ENCODE results near the gene MEGF9. TPM values are rescaled to one million over a fixed set of nuclear protein-coding genes. Genes with fewer than 3 reads are reported as not detected.

The MEGF9 gene
- total RNA-seq, 5 donors from 2014 or later (not counting 1 experiment from before 2014, with no cell fraction given) = 10.4 to 15.5 (median 11.3) TPM

DNA sequence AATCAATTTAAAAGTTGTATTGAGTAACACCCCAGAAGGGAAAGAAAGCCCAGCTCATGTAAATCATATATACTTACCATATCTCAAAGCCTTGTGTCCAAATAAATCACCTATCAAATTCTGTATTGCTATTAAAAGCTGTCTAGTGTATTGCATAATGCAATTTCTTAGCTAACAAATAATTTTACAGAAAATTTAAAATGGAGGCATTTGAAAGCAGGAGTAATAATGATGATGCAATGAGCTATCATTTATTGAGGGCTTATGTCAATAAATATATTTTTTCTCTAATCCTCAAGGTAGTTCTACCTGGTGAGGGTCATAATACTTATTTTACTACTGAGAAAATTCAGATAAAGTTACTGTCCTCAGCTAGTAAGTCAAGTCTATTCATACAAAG lies 91.5 kb downstream of the MEGF9 start:
- H3K9me3 Mint-ChIP-seq = no peaks in the 10 kb centered on the region
- no peaks in the 10 kb centered on the region for H3K27me3 Mint-ChIP-seq
- CTCF ChIA-PET = interaction anchor here (0.6 to 1.0 kb wide), 4 partner anchors 9 to 1610 kb away, joined by 3 to 5 read pairs (median 4); no protein-coding TSS in a partner anchor

GRCh38 chr9:120621941-120622340 lies 92.3 kb downstream of the MEGF9 start:
- H3K9me3 ChIP-seq = no peaks in the 10 kb centered on the region
- WGBS (ENCODE audit: insufficient coverage) = no CpG with 5 or more reads among the region's 1 CpG
- Mint-ChIP-seq H3K4me1 (peaks cover 4 to 17% (median 8%) of the 10 kb centered on the region in 3 donors), H3K4me3 (no peak overlapping the region), H3K27me3 (no peaks in the 10 kb centered on the region), H3K9me3 (no peaks in the 10 kb centered on the region), H3K27ac (no peak overlapping the region), H3K36me3 (peaks cover 15% of the 10 kb centered on the region)
- no peak overlapping the region for H3K27ac ChIP-seq (ENCODE audit: low read length)
- H3K4me1 ChIP-seq (ENCODE audit: control insufficient read depth in 1 of 2, extremely low read depth in 1 of 2, insufficient read depth in 2 of 2, low read length in 2 of 2) = no peaks in the 10 kb centered on the region
- no peaks in the 10 kb centered on the region for H3K27me3 ChIP-seq (replicated peaks in 1 of 2; ENCODE audit: control insufficient read depth in 2 of 2, extremely low read depth in 1 of 2, insufficient read depth in 2 of 2, low read length in 1 of 2)
- H3K4me3 ChIP-seq (ENCODE audit: control insufficient read depth in 1 of 2, extremely low read depth in 1 of 2, low read length in 1 of 2) = no peak overlapping the region
- ATAC-seq (replicated peaks in 1 of 4) (no peak), DNase-seq (no peak)
- POLR2A ChIA-PET = no interaction called here
- peaks cover 0 to 8% of the 10 kb centered on the region in 2 donors for H3K36me3 ChIP-seq (ENCODE audit: control insufficient read depth in 2 of 2, extremely low read depth in 1 of 2, insufficient read depth in 1 of 2, low read length in 1 of 2)
- CTCF ChIA-PET = no interaction called here

More for the DNA sequence above, 91.5 kb downstream of the MEGF9 start:
- Histone ChIP-seq H3K27ac (ENCODE audit: low read length) (no peak overlapping the region), H3K4me3 (ENCODE audit: control insufficient read depth in 1 of 2, extremely low read depth in 1 of 2, low read length in 1 of 2) (no peak overlapping the region), H3K4me1 (ENCODE audit: control insufficient read depth in 1 of 2, extremely low read depth in 1 of 2, insufficient read depth in 2 of 2, low read length in 2 of 2) (no peaks in the 10 kb centered on the region), H3K27me3 (replicated peaks in 1 of 2; ENCODE audit: control insufficient read depth in 2 of 2, extremely low read depth in 1 of 2, insufficient read depth in 2 of 2, low read length in 1 of 2) (no peaks in the 10 kb centered on the region), H3K36me3 (ENCODE audit: control insufficient read depth in 2 of 2, extremely low read depth in 1 of 2, insufficient read depth in 1 of 2, low read length in 1 of 2) (peaks cover 0 to 8% of the 10 kb centered on the region in 2 donors), H3K9me3 (no peaks in the 10 kb centered on the region)
- Mint-ChIP-seq H3K4me1 (peaks cover 4 to 9% (median 8%) of the 10 kb centered on the region in 3 donors), H3K36me3 (peaks cover 12% of the 10 kb centered on the region), H3K27ac (peak overlapping the region in 1 of 2 donors; percentile 6), H3K4me3 (no peak overlapping the region)
- POLR2A ChIA-PET = interaction anchor here in 1 of 2 donors (0.6 kb wide), 1 partner anchor 444 kb away, joined by 3 read pairs; no protein-coding TSS in a partner anchor
- no peak for DNase-seq
- ATAC-seq (replicated peaks in 1 of 4) = no peak

GRCh38 chr9:120619751-120620655 lies 94.3 kb downstream of the MEGF9 start:
- CTCF ChIA-PET = interaction anchor here in 1 of 2 donors (0.6 to 1.2 kb wide), 8 partner anchors 8 to 456 kb away, joined by 3 to 5 read pairs (median 4); no protein-coding TSS in a partner anchor

DNA sequence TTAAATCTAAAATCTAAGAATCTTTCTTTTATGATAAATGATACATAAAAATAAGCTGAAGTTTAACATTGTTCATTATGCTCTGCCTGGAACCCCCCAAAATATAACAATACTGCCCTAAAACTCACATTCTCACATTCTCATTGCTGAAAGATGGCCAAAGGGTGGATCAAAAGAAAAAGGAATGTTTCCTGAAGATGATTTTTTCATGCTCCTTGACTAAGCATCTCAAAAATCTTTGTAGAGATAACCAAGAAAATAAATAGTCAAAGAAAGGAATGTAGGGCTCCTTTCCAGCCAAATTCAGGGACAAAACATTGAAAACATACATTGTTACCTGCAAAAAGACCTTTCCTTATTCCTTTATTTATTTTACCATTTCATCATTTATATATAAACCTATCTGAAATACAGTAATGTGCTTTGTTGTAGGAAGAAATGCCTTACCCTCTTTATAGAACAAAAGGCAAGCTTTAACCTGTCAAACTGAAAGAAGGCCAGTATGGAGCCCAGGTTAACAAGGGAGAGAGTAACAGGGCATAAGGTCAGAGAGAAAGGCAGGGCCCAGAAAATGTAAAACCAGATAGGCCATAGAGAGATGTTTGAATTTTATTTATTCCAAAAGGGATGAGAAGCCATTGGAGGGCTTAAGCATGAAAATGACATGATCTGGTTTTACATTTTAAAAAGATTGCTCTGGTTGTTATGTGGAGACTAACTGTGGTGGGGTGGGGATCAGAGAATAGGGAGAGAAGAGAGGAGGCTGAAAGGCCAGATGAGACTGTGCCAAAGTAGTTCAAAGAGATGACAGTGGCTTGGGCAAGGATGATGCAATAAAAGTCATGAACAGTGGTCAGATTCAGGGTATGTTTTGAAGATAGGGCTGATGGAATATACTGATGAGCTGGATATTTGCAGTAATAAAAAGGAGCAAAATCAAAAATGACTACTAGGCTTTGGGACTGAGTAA lies 97.0 kb downstream of the MEGF9 start:
- H3K9me3 Mint-ChIP-seq = no peaks in the 10 kb centered on the region
- no peak overlapping the region for H3K27ac ChIP-seq (ENCODE audit: low read length)
- POLR2A ChIA-PET = no interaction called here
- no peaks in the 10 kb centered on the region for H3K27me3 ChIP-seq (replicated peaks in 1 of 2; ENCODE audit: control insufficient read depth in 2 of 2, extremely low read depth in 1 of 2, insufficient read depth in 2 of 2, low read length in 1 of 2)
- H3K36me3 ChIP-seq (ENCODE audit: control insufficient read depth in 2 of 2, extremely low read depth in 1 of 2, insufficient read depth in 1 of 2, low read length in 1 of 2) = peaks cover 0 to 8% of the 10 kb centered on the region in 2 donors
- no peaks in the 10 kb centered on the region for H3K9me3 ChIP-seq
- no peaks in the 10 kb centered on the region for H3K27me3 Mint-ChIP-seq
- ATAC-seq (replicated peaks in 1 of 4) (no peak), DNase-seq (no peak)
- peaks cover 17% of the 10 kb centered on the region for H3K36me3 Mint-ChIP-seq
- H3K4me3 Mint-ChIP-seq = no peak overlapping the region
- no peak overlapping the region for H3K27ac Mint-ChIP-seq
- no peaks in the 10 kb centered on the region for H3K4me1 ChIP-seq (ENCODE audit: control insufficient read depth in 1 of 2, extremely low read depth in 1 of 2, insufficient read depth in 2 of 2, low read length in 2 of 2)
- CTCF ChIA-PET = interaction anchor here (0.5 to 1.0 kb wide), 6 partner anchors 13 to 445 kb away, joined by 3 to 6 read pairs (median 3); no protein-coding TSS in a partner anchor
- H3K4me3 ChIP-seq (ENCODE audit: control insufficient read depth in 1 of 2, extremely low read depth in 1 of 2, low read length in 1 of 2) = no peak overlapping the region
- peaks cover 3 to 17% (median 8%) of the 10 kb centered on the region in 3 donors for H3K4me1 Mint-ChIP-seq

More at GRCh38 chr9:120619751-120620655, 94.3 kb downstream of the MEGF9 start:
- H3K27ac ChIP-seq (ENCODE audit: low read length) = no peak overlapping the region
- H3K27ac Mint-ChIP-seq = peak overlapping the region in 1 of 2 donors; percentile 30
- peaks cover 12% of the 10 kb centered on the region for H3K36me3 Mint-ChIP-seq
- no peaks in the 10 kb centered on the region for H3K27me3 Mint-ChIP-seq
- ATAC-seq (replicated peaks in 1 of 4) (peak; percentile 70 to 84 (median 78)), DNase-seq (peak in 33 of 35 experiments; percentile 12 to 76 (median 42))
- POLR2A ChIA-PET = interaction anchor here in 1 of 2 donors (0.7 kb wide), 1 partner anchor 90 kb away, joined by 3 read pairs; no protein-coding TSS in a partner anchor
- H3K9me3 Mint-ChIP-seq = no peaks in the 10 kb centered on the region
- no peaks in the 10 kb centered on the region for H3K4me1 ChIP-seq (ENCODE audit: control insufficient read depth in 1 of 2, extremely low read depth in 1 of 2, insufficient read depth in 2 of 2, low read length in 2 of 2)
- H3K4me3 Mint-ChIP-seq = no peak overlapping the region
- H3K4me3 ChIP-seq (ENCODE audit: control insufficient read depth in 1 of 2, extremely low read depth in 1 of 2, low read length in 1 of 2) = no peak overlapping the region
- H3K4me1 Mint-ChIP-seq = peaks cover 3 to 17% (median 8%) of the 10 kb centered on the region in 3 donors
- H3K27me3 ChIP-seq (replicated peaks in 1 of 2; ENCODE audit: control insufficient read depth in 2 of 2, extremely low read depth in 1 of 2, insufficient read depth in 2 of 2, low read length in 1 of 2) = no peaks in the 10 kb centered on the region
- H3K9me3 ChIP-seq = no peaks in the 10 kb centered on the region
- H3K36me3 ChIP-seq (ENCODE audit: control insufficient read depth in 2 of 2, extremely low read depth in 1 of 2, insufficient read depth in 1 of 2, low read length in 1 of 2) = peaks cover 0 to 8% of the 10 kb centered on the region in 2 donors
- WGBS (ENCODE audit: insufficient coverage) = 100% methylated on average over 2 of the region's 8 CpGs

- DNase-seq (no peak), ATAC-seq (replicated peaks in 1 of 4) (no peak)
- POLR2A ChIA-PET = no interaction called here
- WGBS (ENCODE audit: insufficient coverage) = 100% methylated on average over 1 of the region's 1 CpG
- no peaks in the 10 kb centered on the region for H3K27me3 Mint-ChIP-seq
- Histone ChIP-seq H3K27ac (ENCODE audit: low read length) (no peak overlapping the region), H3K36me3 (ENCODE audit: control insufficient read depth in 2 of 2, extremely low read depth in 1 of 2, insufficient read depth in 1 of 2, low read length in 1 of 2) (peaks cover 4 to 6% of the 10 kb centered on the region in 2 donors), H3K4me3 (ENCODE audit: control insufficient read depth in 1 of 2, extremely low read depth in 1 of 2, low read length in 1 of 2) (no peak overlapping the region), H3K4me1 (ENCODE audit: control insufficient read depth in 1 of 2, extremely low read depth in 1 of 2, insufficient read depth in 2 of 2, low read length in 2 of 2) (no peaks in the 10 kb centered on the region), H3K27me3 (replicated peaks in 1 of 2; ENCODE audit: control insufficient read depth in 2 of 2, extremely low read depth in 1 of 2, insufficient read depth in 2 of 2, low read length in 1 of 2) (no peaks in the 10 kb centered on the region), H3K9me3 (no peaks in the 10 kb centered on the region)
- H3K4me1 Mint-ChIP-seq = peaks cover 0 to 2% (median 0%) of the 10 kb centered on the region in 3 donors
- no peak overlapping the region for H3K27ac Mint-ChIP-seq
- H3K4me3 Mint-ChIP-seq = no peak overlapping the region
- CTCF ChIA-PET = interaction anchor here in 1 of 2 donors (0.7 kb wide), 1 partner anchor 662 kb away, joined by 5 read pairs; no protein-coding TSS in a partner anchor
- peaks cover 38% of the 10 kb centered on the region for H3K36me3 Mint-ChIP-seq
- H3K9me3 Mint-ChIP-seq = no peaks in the 10 kb centered on the region
Observed at GRCh38 chr9:120612218-120612617, 102.1 kb downstream of the MEGF9 start.

DNA sequence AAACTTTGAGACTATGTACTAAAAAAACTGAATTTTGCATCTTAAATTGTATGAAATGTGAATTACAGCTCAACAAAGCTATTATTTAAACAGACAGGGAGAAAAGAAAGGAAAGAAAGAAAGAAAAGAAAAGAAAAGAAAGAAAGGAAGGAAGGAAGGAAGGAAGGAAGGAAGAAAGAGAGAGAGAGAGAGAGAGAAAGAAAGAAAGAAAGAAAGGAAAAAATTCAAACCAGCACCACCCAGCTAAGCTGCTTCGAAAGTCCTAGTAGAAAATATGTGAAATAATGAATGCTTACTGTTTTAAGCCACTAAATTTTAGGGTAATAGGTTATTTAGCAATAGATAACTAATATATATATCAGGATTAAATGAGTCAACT lies 102.6 kb downstream of the MEGF9 start:
- Histone ChIP-seq H3K9me3 (no peaks in the 10 kb centered on the region), H3K4me1 (ENCODE audit: control insufficient read depth in 1 of 2, extremely low read depth in 1 of 2, insufficient read depth in 2 of 2, low read length in 2 of 2) (no peaks in the 10 kb centered on the region), H3K4me3 (ENCODE audit: control insufficient read depth in 1 of 2, extremely low read depth in 1 of 2, low read length in 1 of 2) (no peak overlapping the region), H3K36me3 (ENCODE audit: control insufficient read depth in 2 of 2, extremely low read depth in 1 of 2, insufficient read depth in 1 of 2, low read length in 1 of 2) (peaks cover 4 to 7% of the 10 kb centered on the region in 2 donors), H3K27me3 (replicated peaks in 1 of 2; ENCODE audit: control insufficient read depth in 2 of 2, extremely low read depth in 1 of 2, insufficient read depth in 2 of 2, low read length in 1 of 2) (no peaks in the 10 kb centered on the region), H3K27ac (ENCODE audit: low read length) (no peak overlapping the region)
- Mint-ChIP-seq H3K27me3 (no peaks in the 10 kb centered on the region), H3K36me3 (peaks cover 40% of the 10 kb centered on the region), H3K4me3 (no peak overlapping the region), H3K4me1 (no peaks in the 10 kb centered on the region), H3K27ac (no peak overlapping the region), H3K9me3 (no peaks in the 10 kb centered on the region)
- no peak for DNase-seq
- POLR2A ChIA-PET = no interaction called here
- CTCF ChIA-PET = no interaction called here
- no CpG with 5 or more reads among the region's 1 CpG for WGBS (ENCODE audit: insufficient coverage)
- no peak for ATAC-seq (replicated peaks in 1 of 4)
